ENCODE data around the gene CNOT4.

The CNOT4 gene

GRCh38 chr7:135509839-135510591 is at the start of gene CNOT4:
TSS of gene CNOT4 (minus strand) at chr7:135510102. CDS start at chr7:135438331, 71,771 bp downstream.
- peak; percentile 87 for DNase-seq (ENCODE audit: low read depth)

DNA sequence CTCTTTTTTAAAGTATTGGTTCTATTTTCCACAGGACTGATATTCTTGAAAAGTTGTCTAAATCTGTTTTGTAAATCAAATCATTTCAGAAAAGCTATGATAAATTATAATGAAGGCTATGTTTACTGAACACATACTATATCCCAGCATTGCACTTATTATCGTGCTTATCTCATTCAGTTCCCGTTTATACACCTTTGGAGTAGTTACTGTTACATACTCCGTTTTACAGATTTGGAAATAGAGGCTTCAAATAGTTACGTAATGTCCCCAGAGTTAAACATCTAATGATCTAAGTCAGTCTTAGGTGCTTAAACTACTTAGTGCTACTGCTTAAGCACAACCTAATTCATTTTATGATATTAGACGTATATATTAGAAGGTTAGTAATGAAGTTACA is 49.0 kb upstream of the CNOT4 start:
- no peak for DNase-seq (ENCODE audit: low read depth)

GRCh38 chr7:135558337-135558767 is 48.5 kb upstream of the CNOT4 start:
- peak; percentile 13 for DNase-seq (ENCODE audit: low read depth)

- DNase-seq (ENCODE audit: low read depth) = peak; percentile 45
Observed at GRCh38 chr7:135557455-135558336, 47.8 kb upstream of the CNOT4 start, which contains the start of gene NUP205. TSS of gene NUP205 (plus strand) at chr7:135557917. CDS start at chr7:135557945, 28 bp downstream.

- no peak for DNase-seq (ENCODE audit: low read depth)
Observed at GRCh38 chr7:135553346-135553745, 43.4 kb upstream of the CNOT4 start.

DNA sequence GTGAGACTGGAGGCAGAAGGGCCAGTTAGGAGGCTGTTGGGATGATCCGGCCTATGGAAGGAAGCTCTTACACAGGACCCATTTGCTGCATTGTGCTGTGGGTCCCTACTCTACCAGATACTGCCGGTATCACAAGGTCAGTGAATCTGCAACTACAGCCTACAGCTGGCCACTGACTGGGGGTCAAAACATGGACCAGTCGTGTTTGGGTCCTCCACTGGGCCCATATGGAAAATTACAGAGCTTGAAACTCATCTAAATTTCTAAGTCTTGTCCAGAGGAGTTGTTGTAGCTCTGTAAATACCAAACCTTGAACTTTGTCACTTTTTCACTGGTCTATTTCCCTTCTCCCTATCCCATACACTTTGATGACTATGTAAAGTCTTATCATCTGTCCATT is 42.2 kb upstream of the CNOT4 start:
- no peak for DNase-seq (ENCODE audit: low read depth)

DNA sequence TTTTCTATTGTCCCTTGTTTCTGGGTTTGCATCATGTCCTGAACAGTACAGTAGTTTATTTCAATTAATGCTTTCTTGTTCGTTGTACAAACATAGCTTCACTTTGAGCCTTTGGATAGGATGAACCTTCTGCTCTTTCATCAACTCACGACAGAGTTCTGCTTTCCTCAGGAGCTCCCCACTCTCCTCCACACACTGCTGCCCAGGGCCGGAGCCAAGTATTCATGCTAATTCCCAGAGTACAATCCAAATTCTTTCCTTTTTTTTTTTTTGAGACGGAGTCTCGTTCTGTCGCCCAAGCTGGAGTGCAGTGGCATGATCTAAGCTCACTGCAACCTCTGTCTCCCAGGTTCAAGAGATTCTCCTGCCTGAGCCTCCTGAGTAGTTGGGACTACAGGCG is 40.3 kb upstream of the CNOT4 start:
- DNase-seq (ENCODE audit: low read depth) = no peak

DNA sequence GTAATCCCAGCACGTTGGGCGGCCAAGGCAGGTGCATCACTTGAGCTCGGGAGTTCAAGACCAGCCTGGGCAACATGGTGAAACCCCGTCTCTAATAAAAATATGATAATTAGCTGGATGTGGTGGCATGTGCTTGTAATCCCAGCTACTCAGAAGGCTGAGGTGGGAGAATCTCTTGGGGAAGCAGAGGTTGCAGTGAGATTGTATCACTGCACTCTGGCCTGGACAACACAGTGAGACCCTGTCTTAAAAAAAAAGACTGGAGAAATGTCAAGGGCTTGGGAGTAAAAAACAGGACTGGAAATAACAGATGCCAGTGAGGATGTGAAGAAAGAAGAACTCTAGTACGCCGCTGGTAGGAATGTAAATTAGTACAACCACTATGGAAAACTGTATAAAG is 31.1 kb upstream of the CNOT4 start:
- DNase-seq (ENCODE audit: low read depth) = no peak

GRCh38 chr7:135539629-135540028 is 29.7 kb upstream of the CNOT4 start:
- no peak for DNase-seq (ENCODE audit: low read depth)

- DNase-seq (ENCODE audit: low read depth) = no peak
Observed at GRCh38 chr7:135538376-135538775, 28.5 kb upstream of the CNOT4 start.

- no peak for DNase-seq (ENCODE audit: low read depth)
Observed at GRCh38 chr7:135537905-135538304, 28.0 kb upstream of the CNOT4 start.

GRCh38 chr7:135537453-135537852 is 27.6 kb upstream of the CNOT4 start:
- DNase-seq (ENCODE audit: low read depth) = no peak

DNA sequence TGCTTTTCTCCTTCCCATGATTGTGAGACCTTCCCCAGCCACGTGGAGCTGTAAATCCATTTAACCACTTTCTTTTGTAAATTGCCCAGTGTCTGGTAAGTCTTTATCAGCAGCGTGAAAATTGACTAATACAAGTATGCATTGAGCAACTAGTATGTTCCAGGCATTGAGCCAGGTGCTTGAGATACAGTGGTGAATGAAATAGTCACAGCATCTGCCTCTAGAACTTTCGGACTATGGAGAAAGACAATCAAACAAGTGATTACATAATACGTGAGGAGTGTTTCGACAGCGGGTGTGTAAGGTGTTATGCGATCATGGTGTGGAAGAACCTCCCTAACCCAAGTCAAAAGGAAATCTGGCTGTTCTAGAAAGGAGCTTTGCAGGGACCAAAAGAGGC is 26.2 kb upstream of the CNOT4 start:
- DNase-seq (ENCODE audit: low read depth) = no peak

GRCh38 chr7:135527025-135527424 is 17.1 kb upstream of the CNOT4 start:
- DNase-seq (ENCODE audit: low read depth) = no peak

GRCh38 chr7:135525426-135525825 is 15.5 kb upstream of the CNOT4 start:
- DNase-seq (ENCODE audit: low read depth) = no peak

DNA sequence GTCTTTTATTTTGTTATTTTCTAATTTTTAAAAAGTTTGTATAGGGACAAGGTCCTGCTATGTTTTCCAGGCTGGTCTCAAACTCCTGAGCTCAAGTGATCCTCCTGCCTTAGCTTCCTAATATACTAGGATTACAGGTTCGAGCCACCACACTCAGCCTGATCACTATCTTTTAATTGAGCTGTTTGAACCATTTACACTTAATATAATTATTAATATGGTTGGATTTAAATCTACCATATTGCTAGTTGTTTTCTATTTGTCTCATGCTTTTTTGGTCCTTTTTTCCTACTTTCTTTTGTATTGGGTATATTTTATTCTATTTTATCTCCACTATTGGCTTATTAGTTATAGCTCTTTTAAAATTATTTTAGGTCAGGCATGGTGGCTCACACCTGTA is 13.2 kb upstream of the CNOT4 start:
- no peak for DNase-seq (ENCODE audit: low read depth)

DNA sequence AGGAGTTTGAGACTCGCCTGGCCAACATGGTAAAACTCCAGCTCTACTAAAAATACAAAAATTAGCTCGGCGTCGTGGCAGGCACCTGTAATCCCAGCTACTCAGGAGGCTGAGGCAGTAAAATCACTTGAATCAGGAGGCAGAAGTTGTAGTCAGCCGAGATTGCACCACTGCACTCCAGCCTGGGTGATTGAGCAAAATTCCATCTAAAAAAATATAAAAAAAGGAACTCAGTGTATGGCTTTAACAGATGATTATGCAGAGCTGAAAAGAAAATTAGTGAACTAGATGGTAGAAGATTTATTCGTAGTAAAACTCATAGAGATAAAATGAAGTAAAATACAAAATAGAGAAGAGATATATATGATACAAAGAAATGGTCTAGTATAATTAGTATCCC is 12.6 kb upstream of the CNOT4 start:
- DNase-seq (ENCODE audit: low read depth) = no peak

- no peak for DNase-seq (ENCODE audit: low read depth)
Observed at GRCh38 chr7:135519871-135520270, 10.0 kb upstream of the CNOT4 start.

DNA sequence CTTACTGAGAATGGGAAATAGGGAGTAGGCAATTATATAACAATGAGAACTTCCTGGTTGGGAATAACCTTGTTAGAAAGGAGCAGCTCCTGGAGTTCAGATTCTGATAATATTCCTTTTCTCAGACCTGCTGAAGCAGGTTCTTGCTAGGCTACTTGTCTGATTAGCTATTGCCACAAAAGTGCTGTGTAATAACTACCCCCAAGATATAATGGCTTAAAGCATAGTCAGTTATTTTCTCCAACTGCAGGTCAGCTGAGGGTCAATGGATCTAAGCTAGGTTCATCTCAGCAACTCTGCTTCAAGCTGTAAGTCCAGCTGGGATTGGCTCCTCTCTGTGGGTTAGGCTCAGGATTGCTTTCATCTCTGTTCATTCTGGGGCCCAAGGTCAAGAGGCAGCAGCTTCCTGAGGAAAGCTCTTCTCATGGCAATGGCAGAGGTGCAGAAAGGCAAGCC is 9.4 kb upstream of the CNOT4 start:
- DNase-seq (ENCODE audit: low read depth) = no peak

GRCh38 chr7:135518748-135519147 is 8.8 kb upstream of the CNOT4 start:
- no peak for DNase-seq (ENCODE audit: low read depth)

DNA sequence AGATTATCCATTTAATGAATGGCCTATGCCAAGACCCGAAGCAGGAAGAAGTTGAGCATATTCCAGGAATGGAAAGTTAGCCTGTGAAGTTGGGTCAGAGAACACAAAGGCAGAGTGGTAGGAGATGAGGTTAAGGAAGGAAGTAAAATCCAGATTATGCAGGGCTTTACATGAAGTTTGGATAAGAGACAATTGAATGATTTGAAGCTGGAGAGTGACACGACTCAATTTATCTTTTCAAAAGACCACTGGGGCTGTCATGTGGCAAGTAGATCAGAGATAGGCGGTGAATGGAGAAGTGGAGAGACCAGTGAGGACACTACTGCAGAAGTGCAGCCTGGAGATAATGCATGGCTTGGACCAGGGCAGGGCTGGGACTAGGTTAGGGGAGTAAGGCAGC is 7.2 kb upstream of the CNOT4 start:
- DNase-seq (ENCODE audit: low read depth) = no peak

DNA sequence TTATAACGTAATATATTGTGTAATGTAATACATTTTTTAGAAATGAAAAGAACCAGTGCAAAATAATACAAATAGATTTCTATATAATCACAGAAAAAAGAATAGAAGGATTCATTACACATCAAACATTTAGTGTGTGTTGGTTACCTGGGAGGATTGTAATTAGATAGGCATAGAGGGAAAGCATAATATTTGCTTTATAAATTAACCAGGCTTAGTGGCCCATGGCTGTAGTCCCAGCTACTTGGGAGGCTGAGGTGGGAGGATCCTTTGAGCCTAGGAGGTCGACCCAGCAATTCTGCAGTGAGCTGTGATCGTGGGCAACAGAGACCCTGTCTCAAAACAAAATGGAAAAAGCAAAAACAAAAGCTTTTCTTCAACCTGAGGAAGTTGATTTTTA is 5.0 kb upstream of the CNOT4 start:
- no peak for DNase-seq (ENCODE audit: low read depth)
